GM12872 (cell line): ENCODE results near the gene CKLF.

ENCODE experiments used
- CTCF ChIP-seq: IDR thresholded peaks from 3 replicates; pipeline ENCODE4 v1.5.1; 2011; ENCODE audit warnings: low read depth, mild to moderate bottlenecking, low read length, moderate library complexity; ENCODE audit not compliant: insufficient read depth

CKLF gene

GRCh38 chr16:66581246-66581952, 29.0 kb downstream of the CKLF start:
- TF ChIP-seq CTCF: no peak

- no peak for TF ChIP-seq CTCF
These were observed 33.3 kb downstream of the CKLF start for GRCh38 chr16:66585481-66586239.

GRCh38 chr16:66587881-66588600, 35.7 kb downstream of the CKLF start:
- no peak for TF ChIP-seq CTCF

GRCh38 chr16:66588981-66589713, 36.8 kb downstream of the CKLF start:
- peak; percentile 93 for TF ChIP-seq CTCF

- TF ChIP-seq CTCF: no peak
These were observed 37.9 kb downstream of the CKLF start for GRCh38 chr16:66590322-66590721.

- TF ChIP-seq CTCF: no peak
These were observed 38.6 kb downstream of the CKLF start for GRCh38 chr16:66591018-66591417.

GRCh38 chr16:66592241-66592640, 39.9 kb downstream of the CKLF start:
- no peak for TF ChIP-seq CTCF
